Mesenchymal stem cell (in vitro differentiated cells and primary cell): ENCODE measurements around the gene EHD4.

Source experiments
- DNase-seq: peaks from one replicate; pipeline ENCODE4 v3.0.0-alpha.2; 2013
- H2AFZ ChIP-seq: one replicate; pipeline ENCODE4 v1.6.1; 2013; ENCODE audit warnings: low read depth, mild to moderate bottlenecking, control low read depth, inconsistent platforms, low read length, moderate library complexity
- H2AK5ac ChIP-seq: 2 replicates; pipeline ENCODE4 v1.6.1; 2013; ENCODE audit warnings: low read length, moderate library complexity, mild to moderate bottlenecking, inconsistent platforms; ENCODE audit not compliant: severe bottlenecking
- H2BK120ac ChIP-seq: one replicate; pipeline ENCODE4 v1.6.1; 2013; ENCODE audit warnings: low read depth, mild to moderate bottlenecking, inconsistent platforms, low read length, moderate library complexity
- H2BK12ac ChIP-seq, 2 experiments: one replicate each; pipeline ENCODE4 v1.6.1; 2013; ENCODE audit warnings: inconsistent platforms in 2 of 2, low read length in 2 of 2, mild to moderate bottlenecking in 2 of 2, moderate library complexity in 2 of 2, control low read depth in 1 of 2
- H2BK15ac ChIP-seq: one replicate; pipeline ENCODE4 v1.6.1; 2013; ENCODE audit warnings: mild to moderate bottlenecking, low read depth, inconsistent platforms; ENCODE audit not compliant: poor library complexity, severe bottlenecking
- H2BK5ac ChIP-seq: 2 replicates; pipeline ENCODE4 v1.6.1; 2013; ENCODE audit warnings: low read depth, mild to moderate bottlenecking, low read length, control low read depth, inconsistent platforms; ENCODE audit not compliant: poor library complexity, severe bottlenecking
- H3K14ac ChIP-seq, 2 experiments: one replicate each; pipeline ENCODE4 v1.6.1; 2013; ENCODE audit warnings: inconsistent platforms in 2 of 2, low read length in 2 of 2, control low read depth in 1 of 2, mild to moderate bottlenecking in 1 of 2, moderate library complexity in 1 of 2
- H3K18ac ChIP-seq, 2 experiments: one replicate each; pipeline ENCODE4 v1.6.1; 2013; ENCODE audit warnings: inconsistent platforms in 2 of 2, low read length in 2 of 2, control low read depth in 1 of 2, low read depth in 1 of 2, mild to moderate bottlenecking in 1 of 2
- H3K23ac ChIP-seq, 2 experiments: one replicate each; pipeline ENCODE4 v1.6.1; 2013; ENCODE audit warnings: inconsistent platforms in 2 of 2, low read length in 2 of 2, mild to moderate bottlenecking in 2 of 2, moderate library complexity in 2 of 2, control low read depth in 1 of 2
- H3K27ac ChIP-seq: 2 replicates; pipeline ENCODE4 v1.5.1; 2013; ENCODE audit warnings: mild to moderate bottlenecking, moderate library complexity, low read length, control low read depth, inconsistent platforms; ENCODE audit not compliant: poor library complexity, severe bottlenecking
- H3K27me3 ChIP-seq, 2 experiments: 2 replicates each; pipeline versions ENCODE4 v1.6.1 to v1.7.0; 2013; ENCODE audit warnings: low read length in 2 of 2, mild to moderate bottlenecking in 2 of 2, moderate library complexity in 2 of 2, control low read depth in 1 of 2, inconsistent platforms in 1 of 2; ENCODE audit not compliant: control insufficient read depth in 1 of 2, insufficient read depth in 1 of 2
- H3K36me3 ChIP-seq, 2 experiments: 2 replicates each; pipeline versions ENCODE4 v1.6.1 to v1.7.0; 2013; ENCODE audit warnings: low read length in 2 of 2, control low read depth in 1 of 2, inconsistent platforms in 1 of 2, low read depth in 1 of 2, mild to moderate bottlenecking in 1 of 2; ENCODE audit not compliant: insufficient read depth in 2 of 2, control insufficient read depth in 1 of 2
- H3K4ac ChIP-seq, 2 experiments: one replicate each; pipeline ENCODE4 v1.6.1; 2013; ENCODE audit warnings: inconsistent platforms in 2 of 2, low read length in 2 of 2, mild to moderate bottlenecking in 2 of 2, moderate library complexity in 2 of 2, control low read depth in 1 of 2, low read depth in 1 of 2
- H3K4me1 ChIP-seq: 2 replicates; pipeline ENCODE4 v1.6.1; 2013; ENCODE audit warnings: low read depth, low read length, control low read depth; ENCODE audit not compliant: control insufficient read depth, insufficient read depth
- H3K4me2 ChIP-seq: 2 replicates; pipeline ENCODE4 v1.6.1; 2013; ENCODE audit warnings: low read length, mild to moderate bottlenecking, inconsistent platforms; ENCODE audit not compliant: poor library complexity, severe bottlenecking
- H3K4me3 ChIP-seq, 2 experiments: 2 replicates each; pipeline versions ENCODE4 v1.5.1 to v1.7.0; 2013; ENCODE audit warnings: low read length in 2 of 2, mild to moderate bottlenecking in 2 of 2, control low read depth in 1 of 2, low read depth in 1 of 2; ENCODE audit not compliant: insufficient read depth in 1 of 2
- H3K79me1 ChIP-seq: replicated peaks from 2 replicates; pipeline ENCODE4 v1.6.1; 2013; ENCODE audit warnings: mild to moderate bottlenecking, control low read depth, low read length, inconsistent platforms; ENCODE audit not compliant: poor library complexity, severe bottlenecking
- H3K9ac ChIP-seq: 2 replicates; pipeline ENCODE4 v1.7.0; 2013; ENCODE audit warnings: mild to moderate bottlenecking, low read length, moderate library complexity
- H3K9me3 ChIP-seq: 2 replicates; pipeline ENCODE4 v1.7.0; 2013; ENCODE audit warnings: mild to moderate bottlenecking, low read length; ENCODE audit not compliant: control insufficient read depth
- H4K8ac ChIP-seq: one replicate; pipeline ENCODE4 v1.6.1; 2013; ENCODE audit warnings: inconsistent platforms, mild to moderate bottlenecking, low read length, moderate library complexity
- H4K91ac ChIP-seq: one replicate; pipeline ENCODE4 v1.6.1; 2013; ENCODE audit warnings: mild to moderate bottlenecking, low read length, inconsistent platforms
- WGBS: methylation state at CpG from one replicate; pipeline ENCODE4 v1.1.7; 2013; ENCODE audit warnings: mixed read lengths; 5-methylcytosine and 5-hydroxymethylcytosine counted together

The EHD4 gene

DNA sequence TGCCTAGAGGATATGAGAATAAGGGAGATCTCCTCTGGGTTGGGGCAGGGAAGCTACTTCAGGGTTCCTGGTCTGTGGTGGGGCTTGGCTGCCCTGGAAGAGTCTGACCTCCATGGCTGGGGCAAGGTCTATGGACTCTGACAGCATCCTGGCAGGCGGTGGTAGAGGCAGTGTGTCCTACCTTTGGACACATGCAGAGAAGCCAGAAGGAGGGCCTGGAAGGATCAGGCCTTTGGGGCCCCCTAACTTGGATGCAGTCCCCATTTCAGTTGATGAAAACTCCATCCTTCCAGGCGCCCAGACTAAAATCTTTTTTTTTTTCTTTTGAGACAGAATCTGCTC is 88.9 kb downstream of the EHD4 start:
- H3K23ac ChIP-seq, result no peak overlapping the region
- H3K9me3 ChIP-seq, result no peaks in the 10 kb centered on the region
- H3K9ac ChIP-seq, result no peak overlapping the region
- H4K91ac ChIP-seq, result no peak overlapping the region
- peaks cover 26% of the 10 kb centered on the region for H3K4me1 ChIP-seq
- no peak overlapping the region for H3K27ac ChIP-seq
- no peak overlapping the region for H3K18ac ChIP-seq
- no peak overlapping the region for H4K8ac ChIP-seq
- H3K4ac ChIP-seq, result no peak overlapping the region
- no peak for DNase-seq
- H3K4me2 ChIP-seq, result no peak overlapping the region
- no peak overlapping the region for H2AK5ac ChIP-seq
- no peak overlapping the region for H2BK15ac ChIP-seq
- H3K4me3 ChIP-seq, result no peak overlapping the region
- H2BK12ac ChIP-seq, result no peak overlapping the region
- H3K79me1 ChIP-seq, result no peaks in the 10 kb centered on the region
- WGBS, result 98% methylated on average over 2 of the region's 2 CpGs
- no peak overlapping the region for H2BK120ac ChIP-seq
- H2AFZ ChIP-seq, result no peak overlapping the region
- peaks cover 6 to 44% of the 10 kb centered on the region in 2 experiments for H3K27me3 ChIP-seq
- H3K36me3 ChIP-seq, result peaks cover 0 to 56% of the 10 kb centered on the region in 2 experiments
- H3K14ac ChIP-seq, result no peak overlapping the region
- H2BK5ac ChIP-seq, result no peak overlapping the region

DNA sequence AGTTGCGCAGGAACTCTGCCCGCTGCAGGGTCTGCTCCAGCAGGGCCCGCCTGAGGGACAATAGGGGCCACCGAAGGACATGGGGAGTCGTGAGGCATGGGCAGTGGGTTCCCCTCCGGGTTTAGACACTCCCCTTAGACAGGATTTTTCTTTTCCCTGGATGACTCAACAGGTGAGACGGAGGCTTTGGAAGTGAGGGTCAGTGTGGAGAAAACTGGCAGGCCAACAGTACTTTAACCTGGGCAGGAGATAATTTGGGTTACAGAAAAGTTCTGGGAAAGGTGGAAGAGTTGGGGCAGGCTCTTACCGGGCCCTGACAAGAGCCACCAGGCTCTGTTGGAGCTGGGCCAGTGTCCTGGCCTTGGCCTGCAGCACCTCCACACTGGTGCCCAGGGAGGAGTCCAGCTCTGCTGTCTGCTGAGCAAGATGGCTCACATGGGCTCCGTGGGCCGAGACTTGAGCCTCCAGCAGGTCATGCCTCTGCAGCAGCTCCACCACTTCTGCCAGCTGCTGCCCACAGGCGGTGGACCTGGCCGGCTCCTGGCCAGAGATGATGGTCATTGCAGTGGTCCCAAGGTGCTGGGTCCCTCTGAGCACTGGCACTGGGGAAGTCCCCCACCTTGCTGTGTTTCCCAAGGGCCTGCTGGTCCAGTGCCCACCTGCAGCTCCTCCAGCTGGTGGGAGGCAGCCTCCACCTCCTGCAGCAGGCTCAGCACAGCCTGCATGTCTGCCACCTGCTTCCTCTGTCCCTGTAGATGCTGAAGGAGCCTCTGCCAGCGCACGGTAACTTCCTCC is 89.5 kb downstream of the EHD4 start:
- no peak overlapping the region for H2BK5ac ChIP-seq
- H3K36me3 ChIP-seq, result peaks cover 0 to 60% of the 10 kb centered on the region in 2 experiments
- H3K14ac ChIP-seq, result no peak overlapping the region
- no peak overlapping the region for H3K18ac ChIP-seq
- H3K9me3 ChIP-seq, result no peaks in the 10 kb centered on the region
- no peak overlapping the region for H2AFZ ChIP-seq
- H3K4me1 ChIP-seq, result peaks cover 26% of the 10 kb centered on the region
- H2BK15ac ChIP-seq, result no peak overlapping the region
- H3K4me3 ChIP-seq, result no peak overlapping the region
- no peak overlapping the region for H2AK5ac ChIP-seq
- no peak overlapping the region for H3K9ac ChIP-seq
- no peaks in the 10 kb centered on the region for H3K79me1 ChIP-seq
- DNase-seq, result no peak
- H4K8ac ChIP-seq, result no peak overlapping the region
- no peak overlapping the region for H3K4ac ChIP-seq
- 68% methylated on average over 14 of the region's 14 CpGs for WGBS
- H3K23ac ChIP-seq, result no peak overlapping the region
- no peak overlapping the region for H3K27ac ChIP-seq
- no peak overlapping the region for H2BK120ac ChIP-seq
- peak overlapping the region; percentile 45 for H3K4me2 ChIP-seq
- H3K27me3 ChIP-seq, result peaks cover 6 to 44% of the 10 kb centered on the region in 2 experiments
- H4K91ac ChIP-seq, result no peak overlapping the region
- no peak overlapping the region for H2BK12ac ChIP-seq

DNA sequence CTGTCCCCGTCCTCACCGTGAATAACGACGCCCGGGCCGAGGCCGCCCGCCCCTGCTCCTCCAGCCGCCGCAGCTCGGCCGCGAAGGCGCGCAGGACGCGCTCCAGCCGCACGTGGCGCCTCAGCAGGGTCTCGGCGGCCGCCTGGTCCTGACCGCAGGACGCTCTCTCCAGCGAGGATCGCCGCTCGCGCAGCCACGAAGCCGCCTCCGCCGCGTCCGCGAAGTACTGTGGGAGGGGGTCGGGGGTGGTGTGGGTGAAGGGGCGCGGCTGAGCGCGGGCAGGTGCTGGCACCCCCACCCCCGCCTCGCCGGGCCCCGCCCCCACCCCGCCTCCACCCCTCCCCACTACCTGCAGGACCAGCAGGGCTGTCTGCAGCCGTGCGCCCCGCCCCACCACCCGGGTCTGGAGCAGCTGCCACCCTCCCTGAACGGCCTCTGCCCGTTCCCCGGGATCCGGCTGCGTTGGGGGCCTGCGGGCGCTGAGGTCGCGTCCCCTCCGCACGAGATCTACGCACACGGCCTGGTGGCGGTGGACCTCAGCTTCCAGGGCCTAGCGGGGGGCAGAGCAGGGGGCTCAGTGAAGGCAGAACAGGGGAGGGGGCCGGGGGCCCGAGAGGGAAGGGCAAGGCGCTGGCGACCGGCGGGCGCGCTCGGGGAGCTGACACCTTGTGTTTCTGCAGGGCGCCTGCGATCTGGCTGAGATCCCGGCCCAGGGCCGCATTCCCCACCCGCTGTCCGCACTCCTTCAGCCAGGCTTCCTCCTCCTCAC is 90.3 kb downstream of the EHD4 start:
- peak overlapping the region; percentile 32 for H2AFZ ChIP-seq
- no peak overlapping the region for H2BK15ac ChIP-seq
- H3K79me1 ChIP-seq, result no peaks in the 10 kb centered on the region
- no peak overlapping the region for H3K14ac ChIP-seq
- H3K23ac ChIP-seq, result no peak overlapping the region
- no peaks in the 10 kb centered on the region for H3K9me3 ChIP-seq
- H2BK120ac ChIP-seq, result no peak overlapping the region
- DNase-seq, result no peak
- H4K8ac ChIP-seq, result no peak overlapping the region
- H3K4ac ChIP-seq, result no peak overlapping the region
- peak overlapping the region; percentile 45 for H3K4me2 ChIP-seq
- H3K4me1 ChIP-seq, result peaks cover 26% of the 10 kb centered on the region
- no peak overlapping the region for H3K9ac ChIP-seq
- no peak overlapping the region for H2BK5ac ChIP-seq
- H3K4me3 ChIP-seq, result peak overlapping the region in 1 of 2 experiments; percentile 18
- no peak overlapping the region for H2BK12ac ChIP-seq
- WGBS, result 10% methylated on average over 36 of the region's 81 CpGs
- H4K91ac ChIP-seq, result no peak overlapping the region
- H3K18ac ChIP-seq, result peak overlapping the region in 1 of 2 experiments; percentile 29
- H3K36me3 ChIP-seq, result peaks cover 0 to 60% of the 10 kb centered on the region in 2 experiments
- no peak overlapping the region for H2AK5ac ChIP-seq
- H3K27me3 ChIP-seq, result peaks cover 6 to 42% of the 10 kb centered on the region in 2 experiments
- H3K27ac ChIP-seq, result no peak overlapping the region

DNA sequence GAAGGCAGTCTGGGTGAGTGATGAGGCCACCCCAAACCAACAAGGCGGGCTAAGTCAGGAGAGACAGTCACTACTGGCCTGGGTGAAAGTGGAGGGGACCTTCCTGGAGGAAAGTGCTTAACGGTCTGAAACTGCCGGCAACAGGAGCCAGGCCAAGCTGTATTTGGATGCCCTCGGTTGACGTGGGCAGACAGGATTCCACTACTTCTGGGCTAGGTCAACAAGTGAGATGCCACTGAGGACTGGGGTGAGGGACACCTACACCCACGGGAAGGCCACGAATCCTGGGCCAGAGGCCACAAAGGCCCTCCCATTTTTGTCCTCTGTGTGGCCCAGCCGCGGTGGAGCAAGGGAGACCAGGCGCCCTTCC is 90.8 kb downstream of the EHD4 start:
- Histone ChIP-seq H3K36me3 (peaks cover 0 to 60% of the 10 kb centered on the region in 2 experiments), H2AK5ac (no peak overlapping the region), H3K14ac (no peak overlapping the region), H3K4me2 (no peak overlapping the region), H2BK12ac (no peak overlapping the region), H2AFZ (peak overlapping the region; percentile 32), H3K27me3 (peaks cover 6 to 47% of the 10 kb centered on the region in 2 experiments), H4K91ac (no peak overlapping the region), H3K4me3 (peak overlapping the region in 1 of 2 experiments; percentile 18), H3K23ac (no peak overlapping the region), H2BK15ac (no peak overlapping the region), H3K4me1 (peaks cover 26% of the 10 kb centered on the region), H3K9ac (no peak overlapping the region), H3K27ac (no peak overlapping the region), H3K18ac (peak overlapping the region in 1 of 2 experiments; percentile 11), H2BK120ac (no peak overlapping the region), H3K79me1 (no peaks in the 10 kb centered on the region), H3K4ac (no peak overlapping the region), H4K8ac (no peak overlapping the region), H3K9me3 (no peaks in the 10 kb centered on the region), H2BK5ac (no peak overlapping the region)
- WGBS, result 49% methylated on average over 10 of the region's 10 CpGs
- no peak for DNase-seq
